Esophagus muscularis mucosa (tissue), 3 donors: ENCODE measurements around the gene GTF2E1.

ENCODE experiments used
- EP300 ChIP-seq: sonication (generic); formaldehyde crosslinking; IDR thresholded peaks from one replicate; pipeline ENCODE4 v1.6.1; 2017; ENCODE audit warnings: antibody characterized with exemption
- TF ChIP-seq, protein P1 (sequence below), 3 experiments: fragments of 200-600 bp in 2 of 3; fragments of 450-650 bp in 1 of 3; sonication (generic) in 2 of 3; IDR thresholded peaks; one replicate each; pipeline ENCODE4 v1.5.1; 2017 to 2019; ENCODE audit warnings: antibody characterized with exemption in 3 of 3, mild to moderate bottlenecking in 2 of 3, moderate library complexity in 1 of 3

- TF ChIP-seq, protein P1, sequence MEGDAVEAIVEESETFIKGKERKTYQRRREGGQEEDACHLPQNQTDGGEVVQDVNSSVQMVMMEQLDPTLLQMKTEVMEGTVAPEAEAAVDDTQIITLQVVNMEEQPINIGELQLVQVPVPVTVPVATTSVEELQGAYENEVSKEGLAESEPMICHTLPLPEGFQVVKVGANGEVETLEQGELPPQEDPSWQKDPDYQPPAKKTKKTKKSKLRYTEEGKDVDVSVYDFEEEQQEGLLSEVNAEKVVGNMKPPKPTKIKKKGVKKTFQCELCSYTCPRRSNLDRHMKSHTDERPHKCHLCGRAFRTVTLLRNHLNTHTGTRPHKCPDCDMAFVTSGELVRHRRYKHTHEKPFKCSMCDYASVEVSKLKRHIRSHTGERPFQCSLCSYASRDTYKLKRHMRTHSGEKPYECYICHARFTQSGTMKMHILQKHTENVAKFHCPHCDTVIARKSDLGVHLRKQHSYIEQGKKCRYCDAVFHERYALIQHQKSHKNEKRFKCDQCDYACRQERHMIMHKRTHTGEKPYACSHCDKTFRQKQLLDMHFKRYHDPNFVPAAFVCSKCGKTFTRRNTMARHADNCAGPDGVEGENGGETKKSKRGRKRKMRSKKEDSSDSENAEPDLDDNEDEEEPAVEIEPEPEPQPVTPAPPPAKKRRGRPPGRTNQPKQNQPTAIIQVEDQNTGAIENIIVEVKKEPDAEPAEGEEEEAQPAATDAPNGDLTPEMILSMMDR (IDR thresholded peaks at IDR 0.05) = no peak
- TF ChIP-seq EP300 = no peak
These were observed 58.9 kb downstream of the GTF2E1 start for GRCh38 chr3:120801484-120801883.
